Suprapubic skin (tissue), 4 donors: Measurements from ENCODE around the gene ABCA6. TPM values are rescaled to one million over a fixed set of nuclear protein-coding genes. Genes with fewer than 3 reads are reported as not detected.

Experiments
- DNase-seq, 2 donors: peaks; one replicate each; pipeline ENCODE4 v3.0.0-alpha.2; 2019; ENCODE audit warnings: low spot score in 2 of 2
- H3K27ac ChIP-seq: fragments of 200-600 bp; sonication (generic); one replicate; pipeline ENCODE4 v1.5.1; 2019
- H3K27me3 ChIP-seq: fragments of 200-600 bp; sonication (generic); one replicate; pipeline ENCODE4 v1.5.1; 2019
- H3K36me3 ChIP-seq: fragments of 200-600 bp; sonication (generic); one replicate; pipeline ENCODE4 v1.5.1; 2019
- H3K4me1 ChIP-seq: fragments of 200-600 bp; sonication (generic); one replicate; pipeline ENCODE4 v1.5.1; 2019
- H3K4me3 ChIP-seq: fragments of 200-600 bp; sonication (generic); one replicate; pipeline ENCODE4 v1.5.1; 2019; ENCODE audit warnings: mild to moderate bottlenecking
- H3K9me3 ChIP-seq: fragments of 200-600 bp; sonication (generic); one replicate; pipeline ENCODE4 v1.5.1; 2019
- EP300 ChIP-seq: sonication (generic); formaldehyde crosslinking; IDR thresholded peaks from one replicate; pipeline ENCODE4 v1.6.1; 2017; ENCODE audit warnings: antibody characterized with exemption
- POLR2A ChIP-seq, 2 donors: fragments of 450-650 bp; IDR thresholded peaks; one replicate each; pipeline ENCODE4 v1.6.1; 2017; ENCODE audit warnings: antibody characterized with exemption in 2 of 2, mild to moderate bottlenecking in 2 of 2, moderate library complexity in 2 of 2
- POLR2AphosphoS5 ChIP-seq, 3 donors: sonication (generic); formaldehyde crosslinking; IDR thresholded peaks; one replicate each; pipeline ENCODE4 v1.6.1; 2017; ENCODE audit warnings: antibody characterized with exemption in 3 of 3
- WGBS: methylation state at CpG from one replicate; pipeline ENCODE4 v1.1.5; 2018; 5-methylcytosine and 5-hydroxymethylcytosine counted together
- total RNA-seq, 4 donors: library from RNA; depleted of rRNA; stranded (reverse); fragments of >200 nt; gene quantifications; one replicate each; pipeline ENCODE4 v1.1.0, GENCODE V29; 2016
- TF ChIP-seq, protein P1 (sequence below), 2 donors: fragments of 200-600 bp in 1 of 2; fragments of 450-650 bp in 1 of 2; sonication (generic) in 1 of 2; IDR thresholded peaks; one replicate each; pipeline ENCODE4 v1.5.1; 2016 to 2019; ENCODE audit warnings: antibody characterized with exemption in 2 of 2, mild to moderate bottlenecking in 1 of 2, moderate library complexity in 1 of 2

Gene ABCA6
- total RNA-seq, 4 donors from 2014 or later: 6.6 to 43.0 (median 17.8) TPM

DNA sequence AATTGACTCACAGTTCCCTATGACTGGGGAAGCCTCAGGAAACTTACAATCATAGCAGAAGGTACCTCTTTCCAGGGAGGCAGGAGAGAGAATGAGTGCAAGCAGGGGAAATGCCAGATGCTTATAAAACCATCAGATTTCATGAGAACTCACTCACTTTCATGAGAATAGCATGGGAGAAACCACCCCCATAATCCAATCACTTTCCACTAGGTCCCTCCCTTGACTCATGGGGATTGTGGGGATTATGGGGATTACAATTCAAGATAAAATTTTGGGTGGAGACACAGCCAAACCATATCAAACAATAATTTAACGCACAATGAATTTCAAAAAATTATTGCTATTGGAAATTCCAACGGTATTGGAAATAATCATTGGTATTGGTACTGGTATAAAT is 96.0 kb downstream of the ABCA6 start:
- WGBS: 97% methylated on average over 2 of the region's 2 CpGs
- no peak overlapping the region for H3K4me3 ChIP-seq
- H3K27ac ChIP-seq: no peak overlapping the region
- TF ChIP-seq POLR2AphosphoS5 (IDR thresholded peaks at IDR 0.05): no peak
- TF ChIP-seq, protein P1, sequence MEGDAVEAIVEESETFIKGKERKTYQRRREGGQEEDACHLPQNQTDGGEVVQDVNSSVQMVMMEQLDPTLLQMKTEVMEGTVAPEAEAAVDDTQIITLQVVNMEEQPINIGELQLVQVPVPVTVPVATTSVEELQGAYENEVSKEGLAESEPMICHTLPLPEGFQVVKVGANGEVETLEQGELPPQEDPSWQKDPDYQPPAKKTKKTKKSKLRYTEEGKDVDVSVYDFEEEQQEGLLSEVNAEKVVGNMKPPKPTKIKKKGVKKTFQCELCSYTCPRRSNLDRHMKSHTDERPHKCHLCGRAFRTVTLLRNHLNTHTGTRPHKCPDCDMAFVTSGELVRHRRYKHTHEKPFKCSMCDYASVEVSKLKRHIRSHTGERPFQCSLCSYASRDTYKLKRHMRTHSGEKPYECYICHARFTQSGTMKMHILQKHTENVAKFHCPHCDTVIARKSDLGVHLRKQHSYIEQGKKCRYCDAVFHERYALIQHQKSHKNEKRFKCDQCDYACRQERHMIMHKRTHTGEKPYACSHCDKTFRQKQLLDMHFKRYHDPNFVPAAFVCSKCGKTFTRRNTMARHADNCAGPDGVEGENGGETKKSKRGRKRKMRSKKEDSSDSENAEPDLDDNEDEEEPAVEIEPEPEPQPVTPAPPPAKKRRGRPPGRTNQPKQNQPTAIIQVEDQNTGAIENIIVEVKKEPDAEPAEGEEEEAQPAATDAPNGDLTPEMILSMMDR (IDR thresholded peaks at IDR 0.05): no peak
- TF ChIP-seq EP300: no peak
- TF ChIP-seq POLR2A (IDR thresholded peaks at IDR 0.05): no peak
- DNase-seq: no peak
- H3K36me3 ChIP-seq: peaks cover 20% of the 10 kb centered on the region
- peaks cover 3% of the 10 kb centered on the region for H3K4me1 ChIP-seq
- H3K9me3 ChIP-seq: no peaks in the 10 kb centered on the region
- H3K27me3 ChIP-seq: no peaks in the 10 kb centered on the region

DNA sequence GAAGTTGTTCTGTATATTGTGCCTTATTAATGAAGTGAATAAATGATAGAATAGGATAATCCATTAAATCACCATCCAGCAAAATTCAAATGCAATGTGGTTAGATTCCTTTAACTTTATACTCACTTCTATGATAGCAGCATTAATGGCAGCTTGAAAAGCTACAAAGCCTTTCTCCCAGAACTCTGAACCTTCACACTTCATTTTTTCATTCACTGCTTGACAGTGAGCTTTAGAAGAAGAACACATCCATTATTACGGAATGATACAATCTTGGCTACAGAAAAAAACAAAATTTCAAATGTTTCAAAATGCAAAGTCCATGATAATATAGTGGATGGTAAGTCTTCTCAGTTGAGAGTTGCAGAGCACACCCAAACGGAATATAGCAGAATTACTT is 97.3 kb downstream of the ABCA6 start:
- Histone ChIP-seq H3K4me1 (peaks cover 2% of the 10 kb centered on the region), H3K27me3 (no peaks in the 10 kb centered on the region), H3K9me3 (no peaks in the 10 kb centered on the region), H3K4me3 (no peak overlapping the region), H3K27ac (no peak overlapping the region), H3K36me3 (peaks cover 20% of the 10 kb centered on the region)
- no peak for TF ChIP-seq POLR2AphosphoS5 (IDR thresholded peaks at IDR 0.05)
- no peak for TF ChIP-seq EP300
- TF ChIP-seq, protein P1 (IDR thresholded peaks at IDR 0.05): no peak
- no peak for TF ChIP-seq POLR2A (IDR thresholded peaks at IDR 0.05)
- no peak for DNase-seq
- 93% methylated on average over 2 of the region's 2 CpGs for WGBS

DNA sequence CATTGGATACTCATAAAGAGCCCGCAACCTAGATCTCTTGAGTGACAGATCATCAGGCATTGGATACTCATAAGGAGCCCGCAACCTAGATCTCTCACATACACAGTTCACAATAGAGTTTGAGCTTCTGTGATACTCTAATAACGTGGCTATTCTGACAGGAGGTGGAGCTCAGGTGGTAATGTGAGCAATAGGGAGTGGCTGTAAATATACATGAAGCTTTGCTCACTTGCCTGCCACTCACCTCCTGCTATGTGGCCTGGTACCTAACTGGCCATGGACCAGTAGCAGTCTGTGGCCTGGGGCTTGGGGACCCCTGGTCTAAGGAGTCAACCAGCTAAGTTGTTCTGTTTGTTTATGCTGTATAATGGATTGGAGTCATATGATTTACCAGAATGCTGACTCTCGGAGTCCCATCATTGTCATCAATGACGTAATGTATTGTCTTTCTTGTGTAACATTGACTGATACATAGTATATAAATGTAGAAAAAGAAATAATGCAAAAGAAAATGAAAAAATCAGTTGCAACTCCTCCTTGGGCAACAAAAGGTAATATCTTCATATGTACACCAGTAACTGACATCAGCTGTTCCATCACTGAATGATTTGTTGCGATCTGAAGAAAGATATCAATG is 98.5 kb downstream of the ABCA6 start:
- Histone ChIP-seq H3K4me3 (no peak overlapping the region), H3K9me3 (no peaks in the 10 kb centered on the region), H3K27me3 (no peaks in the 10 kb centered on the region), H3K27ac (no peak overlapping the region), H3K36me3 (peaks cover 20% of the 10 kb centered on the region), H3K4me1 (peaks cover 2% of the 10 kb centered on the region)
- 89% methylated on average over 6 of the region's 6 CpGs for WGBS
- no peak for DNase-seq
- TF ChIP-seq EP300 (no peak), POLR2AphosphoS5 (IDR thresholded peaks at IDR 0.05) (no peak), POLR2A (IDR thresholded peaks at IDR 0.05) (no peak)
- TF ChIP-seq, protein P1 (IDR thresholded peaks at IDR 0.05): no peak

DNA sequence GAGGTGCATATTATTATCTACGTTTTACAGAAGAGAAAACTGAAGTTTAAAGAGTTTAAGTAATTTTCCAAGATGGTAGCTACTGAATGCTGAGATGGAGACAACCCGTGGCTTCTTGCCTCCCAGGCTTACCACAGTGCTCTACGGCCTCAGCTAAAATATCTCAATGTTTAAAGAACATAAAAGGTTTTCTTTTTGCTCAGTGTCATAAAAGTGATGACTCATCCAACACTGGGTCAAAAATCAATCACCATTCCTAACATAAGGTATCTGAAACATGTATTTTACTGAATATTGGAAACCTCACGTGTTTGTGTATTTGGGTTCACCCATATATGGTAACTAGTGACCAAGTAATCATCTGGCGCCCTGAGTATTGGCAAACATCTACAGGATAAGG is 99.4 kb downstream of the ABCA6 start:
- no peak overlapping the region for H3K27ac ChIP-seq
- TF ChIP-seq POLR2A (IDR thresholded peaks at IDR 0.05) (no peak), POLR2AphosphoS5 (IDR thresholded peaks at IDR 0.05) (no peak), EP300 (no peak)
- TF ChIP-seq, protein P1 (IDR thresholded peaks at IDR 0.05): no peak
- 83% methylated on average over 5 of the region's 5 CpGs for WGBS

DNA sequence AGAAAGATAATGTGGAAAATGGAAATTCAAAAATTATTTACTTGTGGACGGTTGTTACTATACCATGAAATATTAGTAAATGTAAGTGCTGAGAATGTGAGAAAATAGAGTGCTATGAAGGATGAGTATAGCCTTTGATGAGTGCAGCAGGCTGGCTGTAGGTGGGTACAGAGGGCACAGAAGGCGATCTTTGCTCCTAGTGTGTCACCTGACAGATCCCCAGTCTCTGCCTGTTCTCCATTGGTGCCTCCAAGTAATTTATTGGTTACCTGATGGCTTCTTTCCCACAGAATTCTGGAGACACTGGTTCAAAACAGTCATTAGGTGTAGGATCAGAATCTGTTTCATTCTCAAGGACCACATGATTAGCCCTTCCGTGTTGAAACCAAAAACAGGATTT is 109.9 kb downstream of the ABCA6 start:
- Histone ChIP-seq H3K9me3 (no peaks in the 10 kb centered on the region), H3K36me3 (peaks cover 6% of the 10 kb centered on the region), H3K4me3 (no peak overlapping the region), H3K27me3 (no peaks in the 10 kb centered on the region), H3K27ac (no peak overlapping the region), H3K4me1 (no peaks in the 10 kb centered on the region)
- TF ChIP-seq EP300: no peak
- TF ChIP-seq, protein P1 (IDR thresholded peaks at IDR 0.05): no peak
- 95% methylated on average over 3 of the region's 3 CpGs for WGBS
- DNase-seq: no peak

More for the DNA sequence above, 99.4 kb downstream of the ABCA6 start:
- H3K4me3 ChIP-seq: no peak overlapping the region
- H3K27me3 ChIP-seq: no peaks in the 10 kb centered on the region
- peaks cover 20% of the 10 kb centered on the region for H3K36me3 ChIP-seq
- no peak for DNase-seq
- no peaks in the 10 kb centered on the region for H3K9me3 ChIP-seq
- H3K4me1 ChIP-seq: peaks cover 2% of the 10 kb centered on the region
